CD4-positive, alpha-beta T cell treated with Interleukin-17A for 1 hour (primary cell): ENCODE data around the gene KDM1A.
"Not testable (repeated sequence)": the region's sequence is repeated elsewhere in the genome, so short reads cannot be mapped to it uniquely, and the experiment has no call there.

Source experiments
- DNase-seq: peaks from one replicate; pipeline ENCODE4 v3.0.0-alpha.2; 2020

The KDM1A gene

GRCh38 chr1:23019094-23019862 lies at the start of gene KDM1A:
TSS of gene KDM1A (plus strand) at chr1:23019468. CDS start at chr1:23019597, 129 bp downstream.
- peak; percentile 95 for DNase-seq

GRCh38 chr1:22970096-22970495 lies 49.2 kb upstream of the KDM1A start:
- no peak for DNase-seq

DNA sequence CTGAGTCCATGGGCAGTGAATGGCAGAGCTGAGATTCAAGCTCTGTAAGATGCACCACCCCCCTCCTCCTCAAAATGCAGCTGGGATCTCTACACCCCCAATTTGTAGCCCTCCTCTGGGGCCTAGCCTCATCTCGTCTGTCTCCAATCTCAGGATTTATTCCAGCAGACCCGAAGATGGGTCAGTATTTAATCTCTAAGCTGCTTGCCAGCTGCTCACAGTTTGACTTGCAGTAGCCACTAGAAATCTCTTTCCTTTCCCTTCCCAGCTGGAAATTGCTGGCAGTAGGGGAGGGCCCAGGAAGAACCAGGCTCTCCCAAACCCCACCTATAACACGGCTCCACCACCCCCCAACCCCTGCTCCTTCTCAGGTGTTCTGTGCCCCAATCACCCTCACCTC lies 48.1 kb upstream of the KDM1A start:
- DNase-seq = no peak

DNA sequence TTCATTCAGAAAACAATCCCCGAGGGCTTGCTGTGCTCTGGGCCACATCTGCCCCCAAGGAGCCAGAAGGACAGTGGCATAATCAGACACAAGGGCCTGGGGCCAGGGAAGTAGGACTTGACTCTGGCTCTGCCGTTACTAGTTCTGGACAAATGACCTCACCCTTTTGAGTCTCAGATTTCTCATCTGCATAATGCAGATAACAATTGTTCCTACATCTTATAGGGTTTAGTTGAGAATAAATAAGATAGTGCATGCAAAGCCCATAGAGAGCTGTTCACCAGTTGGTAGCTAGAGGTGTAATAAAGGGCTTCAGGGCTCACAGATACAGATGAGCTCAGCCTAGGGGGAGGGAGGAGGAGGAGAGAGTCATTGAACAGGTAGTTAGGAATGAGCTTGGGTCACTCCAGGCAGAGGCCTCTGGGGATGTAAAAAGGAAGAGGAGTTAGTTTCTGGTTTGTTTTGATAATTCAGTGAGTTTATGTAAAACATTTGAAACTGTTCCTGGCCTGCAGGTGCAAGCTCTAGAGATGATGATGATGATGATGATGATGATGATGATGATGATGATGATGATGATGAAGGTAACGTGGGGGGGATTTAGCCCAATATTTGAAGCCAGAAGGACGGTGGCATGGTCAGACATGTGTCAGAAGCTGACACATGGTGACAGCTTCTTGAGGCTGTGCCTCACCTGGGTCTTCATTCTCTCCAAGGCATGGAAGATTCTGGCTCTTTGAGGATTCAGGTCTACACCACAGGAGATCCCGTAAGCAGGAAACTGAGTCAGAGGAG lies 47.5 kb upstream of the KDM1A start:
- DNase-seq = no peak

DNA sequence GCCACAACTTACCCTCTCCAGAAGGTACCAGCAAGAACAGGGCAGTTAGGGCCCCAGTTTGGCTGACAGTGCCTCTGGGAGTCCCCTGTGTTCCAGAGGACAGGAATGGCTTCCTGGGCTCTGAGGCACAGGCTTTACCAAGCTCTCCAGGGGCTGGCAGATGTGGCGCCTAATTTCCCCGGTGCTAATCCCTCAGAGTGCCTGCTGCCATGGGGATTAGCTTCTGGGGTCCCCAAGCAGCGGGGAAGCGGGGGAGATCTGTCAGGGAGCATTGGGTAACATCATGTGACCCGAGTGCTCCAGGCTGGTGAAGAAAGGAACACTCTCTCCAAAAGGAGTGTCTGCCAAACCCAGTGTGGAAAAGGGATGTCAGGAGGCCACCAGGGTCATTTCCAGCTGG lies 46.5 kb upstream of the KDM1A start, which contains the start of gene LACTBL1:
Gene LACTBL1 (minus strand): TSS at position 107 of the 400 bp plus-strand sequence. CDS start 550 bp downstream, outside the sequence.
- DNase-seq = no peak

- DNase-seq = no peak
These were observed 43.6 kb upstream of the KDM1A start for GRCh38 chr1:22975694-22976093.

- DNase-seq = no peak
These were observed 43.2 kb upstream of the KDM1A start for GRCh38 chr1:22976127-22976460.

DNA sequence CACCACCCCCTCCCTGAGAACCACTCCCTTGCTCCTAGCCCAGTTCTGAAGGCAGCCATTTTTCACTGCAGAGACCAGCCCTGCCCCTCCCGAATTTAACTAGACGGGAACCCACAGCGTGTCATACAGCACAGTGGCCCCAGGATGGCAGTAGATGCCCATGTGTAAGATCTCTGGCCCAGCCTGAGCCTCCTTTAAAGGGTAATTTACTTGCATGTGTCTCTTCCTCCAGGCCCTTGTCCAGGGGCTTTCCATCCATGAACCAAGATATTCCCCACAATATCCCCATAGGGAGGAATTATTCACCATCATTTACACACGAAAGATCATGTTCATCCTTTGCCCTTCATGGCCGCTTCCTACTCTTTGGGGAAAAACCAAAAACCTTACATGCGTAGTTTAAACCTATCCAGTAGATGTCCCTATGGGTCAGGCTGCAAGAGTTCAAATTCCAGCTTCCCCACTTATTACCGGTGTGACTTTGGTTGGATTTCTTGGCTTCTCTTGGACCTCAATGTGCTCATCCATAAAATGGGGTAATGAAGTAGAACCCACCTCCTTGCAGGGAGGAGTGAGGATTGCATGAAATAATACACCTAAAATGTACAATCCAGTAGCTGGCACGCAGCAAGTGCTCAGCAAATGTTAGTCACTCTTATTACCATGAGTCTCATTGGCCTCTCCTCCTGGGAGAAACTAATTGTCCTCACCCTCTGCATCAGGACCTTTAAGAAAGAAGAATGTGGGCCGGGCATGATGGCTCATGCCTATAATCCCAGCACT lies 42.6 kb upstream of the KDM1A start:
- peak; percentile 57 for DNase-seq

- DNase-seq = no peak
These were observed 41.0 kb upstream of the KDM1A start for GRCh38 chr1:22978299-22978698.

- DNase-seq = not testable (repeated sequence)
These were observed 38.8 kb upstream of the KDM1A start for GRCh38 chr1:22980471-22980790.

- no peak for DNase-seq
These were observed 35.3 kb upstream of the KDM1A start for GRCh38 chr1:22983944-22984343.

DNA sequence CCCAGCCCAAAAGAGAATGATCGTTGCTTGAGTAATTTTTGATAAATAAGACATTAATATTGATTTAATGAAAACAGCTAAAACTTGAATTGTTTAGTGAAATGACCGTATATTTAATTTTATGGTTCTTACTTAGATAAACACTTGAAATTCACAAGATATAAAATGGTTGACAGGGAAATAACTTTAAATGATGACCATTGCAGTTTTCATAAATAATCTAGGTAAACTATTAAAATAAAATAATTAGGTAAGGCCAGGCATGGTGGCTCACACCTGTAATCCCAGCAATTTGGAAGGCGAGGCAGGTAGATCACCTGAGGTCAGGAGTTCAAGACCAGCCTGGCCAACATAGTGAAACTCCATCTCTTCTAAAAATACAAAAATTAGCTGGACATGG lies 26.9 kb upstream of the KDM1A start:
- DNase-seq = not testable (repeated sequence)

DNA sequence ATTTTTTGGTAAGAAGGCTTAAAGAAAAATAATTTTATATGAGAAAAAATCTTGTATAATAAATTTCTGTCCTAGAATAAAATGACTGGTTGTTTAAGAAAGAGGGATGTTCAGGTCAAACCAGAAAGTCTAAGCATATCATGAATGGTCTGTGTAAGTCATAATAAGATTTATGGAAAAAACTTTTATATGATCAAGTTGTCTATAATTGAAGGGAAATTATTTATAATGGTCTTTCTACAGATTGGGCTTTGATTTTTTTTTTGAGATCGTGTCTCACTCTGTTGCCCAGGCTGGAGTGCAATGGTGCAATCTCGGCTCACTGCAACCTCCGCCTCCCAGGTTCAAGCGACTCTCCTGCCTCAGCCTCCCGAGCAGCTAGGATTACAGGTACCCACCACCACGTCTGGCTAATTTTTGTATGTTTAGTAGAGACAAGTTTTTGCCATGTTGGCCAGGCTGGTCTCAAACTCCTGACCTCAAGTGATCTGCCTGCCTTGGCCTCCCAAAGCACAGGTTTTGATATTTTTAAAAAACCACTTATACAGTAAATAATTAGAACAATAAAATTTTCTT lies 26.0 kb upstream of the KDM1A start:
- DNase-seq = not testable (repeated sequence)

DNA sequence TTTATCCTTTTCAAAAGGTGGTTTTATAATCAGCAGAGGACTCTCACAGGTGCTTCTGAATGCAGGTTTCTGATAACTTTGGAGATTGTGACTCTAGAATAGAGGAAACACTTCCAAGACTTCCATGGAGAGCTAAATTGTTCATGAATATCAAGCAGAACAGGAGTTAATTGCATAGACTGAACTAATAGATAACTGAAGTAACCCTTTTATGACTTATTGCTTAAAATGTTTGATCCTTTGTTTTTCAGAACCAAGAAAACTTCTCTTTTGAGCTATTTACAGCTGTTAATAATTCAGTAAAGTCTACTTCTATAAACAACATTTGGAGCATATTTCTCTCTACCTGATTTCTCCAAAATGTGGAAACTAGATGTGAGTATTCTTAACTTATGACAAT lies 23.5 kb upstream of the KDM1A start:
- DNase-seq = no peak

GRCh38 chr1:22997528-22997927 lies 21.7 kb upstream of the KDM1A start:
- not testable (repeated sequence) for DNase-seq

DNA sequence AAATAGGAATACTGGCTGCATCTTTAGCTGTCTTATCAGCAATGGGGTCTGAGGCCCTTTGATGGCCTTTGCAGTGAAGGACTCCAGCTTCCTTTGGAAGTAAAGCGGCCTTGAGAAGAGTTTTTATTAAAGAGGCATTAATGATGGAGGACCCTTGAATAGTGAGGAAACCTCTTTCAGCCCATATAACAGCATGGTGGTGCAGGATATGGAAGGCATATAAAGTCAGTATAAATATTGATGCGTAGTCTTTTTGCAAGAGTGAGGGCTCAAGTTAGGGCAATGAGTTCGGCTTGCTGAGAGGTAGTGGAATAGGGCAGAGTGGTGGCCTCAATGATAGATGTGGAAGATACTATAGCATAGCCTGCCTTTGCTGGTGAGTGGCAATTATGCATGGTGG lies 19.1 kb upstream of the KDM1A start:
- DNase-seq = not testable (repeated sequence)

GRCh38 chr1:23002218-23002617 lies 17.1 kb upstream of the KDM1A start:
- DNase-seq = not testable (repeated sequence)

GRCh38 chr1:23004112-23004511 lies 15.2 kb upstream of the KDM1A start:
- no peak for DNase-seq

GRCh38 chr1:23004769-23005168 lies 14.5 kb upstream of the KDM1A start:
- DNase-seq = not testable (repeated sequence)

GRCh38 chr1:23007106-23007505 lies 12.2 kb upstream of the KDM1A start:
- no peak for DNase-seq

DNA sequence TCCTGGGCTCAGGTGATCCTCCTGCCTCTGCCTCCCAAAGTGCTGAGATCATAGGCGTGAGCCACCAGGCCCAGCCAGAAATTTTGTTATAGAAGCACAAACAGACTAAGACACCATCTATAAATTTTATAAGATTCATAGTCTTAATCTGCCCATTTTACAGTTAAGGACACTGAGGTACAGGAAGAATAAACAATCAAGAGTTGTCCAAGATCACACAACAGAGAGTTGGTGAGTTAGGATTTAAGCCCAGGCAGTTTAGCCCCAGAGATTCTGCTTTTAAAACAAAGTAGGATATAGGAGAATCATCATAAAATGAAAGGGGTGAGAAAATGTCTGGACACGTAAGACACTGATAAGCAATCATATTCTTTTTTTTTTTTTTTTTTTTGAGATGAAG lies 10.4 kb upstream of the KDM1A start:
- no peak for DNase-seq

GRCh38 chr1:23010025-23010424 lies 9.2 kb upstream of the KDM1A start:
- DNase-seq = not testable (repeated sequence)

- DNase-seq = no peak
These were observed 5.6 kb upstream of the KDM1A start for GRCh38 chr1:23013657-23014056.
